NCI-H2196 (cell line): ENCODE measurements around the gene PIGW.
A peak's percentile ranks its signal among the peaks of the same experiment; 100 is the strongest.
"Not testable (repeated sequence)": the region's sequence is repeated elsewhere in the genome, so short reads cannot be mapped to it uniquely, and the experiment has no call there.

ENCODE experiments used
- DNase-seq: peaks from one replicate; lab custom pipeline; 2025; ENCODE audit not compliant: unreplicated experiment; lab: John Stamatoyannopoulos, UW

The PIGW gene

DNA sequence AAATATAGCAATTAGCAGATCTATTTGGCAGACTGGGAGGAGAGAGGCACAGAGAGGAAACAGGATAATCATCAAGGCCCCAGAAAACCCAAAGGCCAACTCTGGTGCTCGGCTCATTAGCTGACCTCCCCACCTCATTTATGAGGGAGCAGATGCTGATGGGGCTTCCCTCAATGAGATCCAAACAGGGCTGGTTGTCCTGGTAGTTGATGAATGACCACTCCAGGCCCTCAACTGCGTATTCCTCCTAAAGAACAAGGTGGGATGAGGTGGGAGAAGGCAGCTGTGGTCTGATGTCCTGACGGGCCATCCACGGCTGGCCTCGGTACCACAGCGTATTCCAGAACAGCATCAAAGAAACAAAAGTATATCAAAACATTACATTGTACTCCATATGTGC is 27.5 kb upstream of the PIGW start:
- no peak for DNase-seq

DNA sequence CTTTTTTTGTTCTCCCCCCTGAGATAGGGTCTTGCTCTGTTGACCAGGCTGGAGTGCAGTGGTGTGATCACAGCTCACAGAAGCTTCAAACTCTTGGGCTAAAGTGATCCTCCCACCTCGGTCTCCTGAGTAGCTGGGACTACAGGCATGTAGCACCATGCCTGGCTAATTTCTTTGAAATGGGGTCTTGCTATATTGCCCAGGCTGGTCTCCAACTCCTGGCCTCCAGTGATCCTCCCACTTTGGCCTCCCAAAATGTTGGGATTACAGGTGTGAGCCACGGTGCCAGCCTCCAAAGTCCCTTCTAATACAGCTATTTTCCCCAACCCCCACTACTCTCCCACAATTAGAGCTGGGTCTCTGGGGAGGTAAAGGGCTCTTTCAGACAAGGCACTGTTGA is 26.3 kb upstream of the PIGW start:
- DNase-seq, result not testable (repeated sequence)

DNA sequence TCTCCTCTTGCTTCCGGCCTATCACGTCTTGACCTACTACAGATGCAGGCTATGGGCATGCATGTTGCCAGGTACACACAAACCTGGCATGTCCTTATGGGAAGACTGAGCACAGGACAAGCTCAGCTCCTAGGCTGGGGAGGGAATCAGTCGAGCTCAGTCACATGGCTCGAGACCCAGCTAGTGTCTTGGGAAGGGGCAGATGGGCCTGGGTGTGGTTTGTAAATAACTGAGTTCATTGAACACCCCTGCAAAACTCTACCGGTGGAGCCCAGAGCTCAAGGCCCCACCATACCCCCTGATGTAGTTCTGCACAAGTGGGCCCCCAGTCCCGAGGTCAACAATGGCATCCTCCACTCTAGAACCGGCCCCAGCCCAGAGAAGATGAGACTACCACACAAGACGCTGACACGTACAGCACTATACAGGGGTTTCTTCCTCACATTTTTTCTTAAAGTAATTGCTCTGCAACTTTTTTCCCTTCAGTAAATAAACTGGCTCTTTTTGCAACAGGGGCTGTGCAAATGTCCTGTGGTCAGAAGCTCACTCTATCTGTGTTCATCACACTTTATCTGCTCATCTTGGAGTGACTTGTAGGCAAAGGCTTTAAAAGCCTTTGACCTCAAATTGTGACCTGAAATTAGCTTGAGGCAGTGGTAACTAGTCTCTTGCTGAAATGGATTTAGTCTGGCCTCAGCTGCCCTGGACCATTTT is 25.4 kb upstream of the PIGW start:
- DNase-seq, result no peak

DNA sequence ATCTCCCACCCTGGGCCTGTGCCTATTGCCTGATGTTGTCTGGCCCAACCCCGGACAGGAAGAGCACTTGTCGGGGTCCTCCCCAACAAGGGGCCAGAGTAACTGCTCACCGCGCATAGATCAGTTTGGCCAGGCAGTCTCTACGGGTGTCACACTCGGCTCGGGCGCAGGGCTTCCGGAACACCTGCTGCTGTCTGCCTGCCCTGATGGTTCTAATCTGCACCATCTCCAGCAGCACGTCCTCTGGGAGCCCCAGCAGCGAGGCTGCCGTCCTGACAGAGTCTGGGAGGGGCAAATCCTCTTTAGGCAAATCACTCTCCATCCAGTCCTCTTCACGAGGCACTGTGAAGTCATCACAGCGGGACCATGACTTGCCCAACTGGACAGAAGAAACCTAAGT is 24.2 kb upstream of the PIGW start:
- no peak for DNase-seq

DNA sequence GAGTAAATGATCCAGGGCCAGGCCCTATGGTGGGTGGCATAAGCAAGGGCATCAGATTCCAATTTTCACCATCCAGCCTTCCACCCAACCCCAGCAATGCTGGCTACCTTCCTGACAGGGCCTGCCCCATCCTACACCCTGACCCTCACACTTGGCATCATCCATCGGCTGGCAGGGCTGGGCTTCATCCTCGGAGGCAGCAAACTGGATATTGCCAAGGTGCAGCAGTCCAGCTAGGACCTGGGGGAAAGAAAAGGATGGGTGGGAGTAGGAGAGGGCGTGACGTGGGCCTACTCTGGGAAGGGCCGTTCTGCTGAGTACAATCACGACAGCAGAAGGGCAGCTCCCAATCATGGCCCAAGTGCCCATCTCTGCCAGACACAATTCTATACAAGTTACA is 23.6 kb upstream of the PIGW start:
- no peak for DNase-seq

DNA sequence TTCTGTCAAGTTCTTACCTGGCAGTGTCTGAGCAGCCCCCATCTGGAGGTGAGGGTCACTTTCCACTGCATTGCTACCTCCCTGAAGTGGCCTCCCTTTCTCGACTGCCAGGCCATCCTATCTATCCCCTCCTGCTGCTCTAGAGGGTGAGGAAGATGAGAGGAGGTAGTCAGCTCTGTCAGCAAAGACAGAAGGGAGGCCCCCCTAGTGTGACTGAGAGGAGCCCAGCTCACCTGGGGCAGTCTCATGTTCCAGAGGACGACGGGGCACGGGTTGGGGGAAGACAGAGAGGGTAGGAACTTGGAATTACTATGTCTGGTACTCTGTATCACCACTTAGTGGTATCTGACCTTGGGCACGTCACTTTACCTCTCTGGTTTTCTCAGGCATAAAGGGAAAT is 22.1 kb upstream of the PIGW start:
- no peak for DNase-seq

DNA sequence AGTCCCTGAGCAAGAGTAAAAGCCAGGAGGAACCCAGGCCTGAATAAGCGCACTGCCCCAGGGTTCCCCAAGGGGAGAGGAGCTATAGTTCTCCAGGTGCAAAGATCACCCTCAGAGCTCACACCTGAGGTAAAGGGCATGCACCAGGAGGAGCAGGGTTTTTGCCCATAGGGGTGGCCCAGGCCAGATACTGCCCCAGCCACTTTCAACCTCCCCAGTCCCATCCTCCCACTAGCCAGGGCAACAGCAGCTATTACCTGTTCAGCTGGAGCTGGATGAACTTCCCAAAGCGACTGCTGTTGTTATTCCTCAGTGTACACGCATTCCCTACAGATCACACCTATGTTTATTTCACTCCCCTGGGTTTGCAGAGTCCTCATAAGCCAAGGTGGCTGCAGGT is 19.9 kb upstream of the PIGW start:
- no peak for DNase-seq

DNA sequence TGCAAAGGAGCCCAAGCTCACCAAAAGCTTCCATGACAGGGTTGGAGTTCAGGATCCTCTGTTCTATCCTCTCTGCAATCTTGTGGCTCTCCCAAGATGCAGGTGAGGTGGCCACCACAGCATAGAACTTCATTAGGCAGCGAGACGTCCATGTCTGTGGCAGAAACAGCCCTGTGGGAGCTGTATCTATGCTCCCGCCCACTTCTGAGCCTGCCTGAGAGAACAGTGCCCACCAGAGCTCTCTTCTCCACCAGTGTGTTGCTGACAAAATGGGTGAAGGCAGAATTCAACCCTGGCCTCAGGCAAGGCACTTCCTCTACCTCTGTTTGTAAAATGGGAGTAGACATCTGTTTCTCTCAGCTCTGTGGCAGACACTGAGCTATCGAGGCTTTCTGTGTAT is 18.9 kb upstream of the PIGW start:
- no peak for DNase-seq

DNA sequence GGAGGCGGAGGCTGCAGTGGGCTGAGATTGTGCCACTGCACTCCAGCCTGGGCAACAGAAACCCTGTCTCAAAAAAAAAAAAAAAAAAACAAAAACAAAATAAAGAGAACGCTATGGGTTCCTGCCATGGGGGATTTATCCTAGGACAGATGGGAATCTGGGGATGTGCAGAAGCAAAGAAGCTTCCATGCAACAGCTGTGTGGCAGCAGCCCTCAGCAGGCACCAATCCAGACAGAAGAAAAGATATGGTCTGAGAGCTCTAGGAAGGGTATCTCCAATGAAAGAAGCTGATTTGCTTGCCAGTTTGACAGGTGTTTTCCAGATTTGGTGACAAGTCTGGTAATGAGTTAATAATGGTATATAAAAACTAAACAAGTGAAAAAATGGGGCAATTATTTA is 11.7 kb upstream of the PIGW start:
- DNase-seq, result no peak

DNA sequence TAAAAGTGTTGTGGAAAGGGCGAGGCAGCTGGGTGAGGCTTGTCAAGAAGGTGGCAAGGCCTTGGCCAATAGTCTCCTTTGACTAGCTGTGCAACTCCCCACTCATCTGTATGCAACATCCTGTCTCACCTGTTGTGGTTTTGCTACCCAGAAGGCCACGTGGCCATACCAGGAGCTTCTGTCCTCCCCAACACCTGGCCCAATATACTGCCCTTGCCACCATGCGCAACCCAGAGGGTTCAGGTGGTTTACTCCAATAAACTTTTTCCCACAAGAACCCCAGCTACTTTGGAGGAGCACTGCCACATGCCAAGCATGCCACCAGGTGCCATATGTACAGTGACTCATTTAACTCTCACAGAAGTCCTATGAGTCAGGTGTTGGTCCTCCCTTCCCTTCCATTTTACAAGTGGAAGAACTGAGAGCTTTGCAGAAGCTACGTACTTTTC is 10.3 kb upstream of the PIGW start:
- no peak for DNase-seq

DNA sequence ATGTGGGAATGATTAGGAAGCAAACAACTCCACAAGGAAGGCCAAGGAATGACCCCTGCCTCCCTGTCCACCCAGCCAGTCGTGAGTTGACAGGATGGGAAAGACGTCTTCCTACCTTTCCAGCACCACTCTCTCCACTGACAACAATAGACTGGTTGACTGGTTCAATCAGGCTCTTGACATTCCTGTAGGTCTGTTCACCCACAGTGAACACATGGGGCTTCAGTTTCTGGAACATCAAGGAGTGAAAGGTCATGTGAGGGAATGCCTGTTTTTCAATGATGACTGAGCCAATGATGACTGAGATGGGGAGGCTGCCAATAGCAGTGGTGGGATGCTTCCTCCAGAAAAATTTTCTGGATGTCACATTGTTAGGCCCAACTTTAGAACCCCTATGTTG is 9.7 kb upstream of the PIGW start:
- DNase-seq, result no peak

DNA sequence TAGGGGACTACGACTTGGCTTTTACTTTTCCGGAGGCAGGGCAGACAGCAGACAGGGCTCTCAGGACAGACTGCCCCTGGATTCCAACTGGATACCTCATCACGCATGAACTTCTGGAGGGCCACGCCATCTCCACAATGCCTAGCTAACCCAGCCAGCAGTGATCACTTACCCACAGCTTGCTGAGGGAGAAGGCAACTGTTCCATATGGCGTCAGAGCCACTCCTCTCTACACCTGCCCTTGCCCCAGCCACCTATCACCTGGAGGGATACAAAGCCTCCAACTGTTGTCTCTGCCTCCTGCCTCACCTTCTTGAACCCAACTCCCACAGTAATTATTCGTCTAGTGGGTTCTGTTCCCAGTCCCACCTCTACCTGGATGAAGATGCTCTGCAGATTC is 8.9 kb upstream of the PIGW start:
- no peak for DNase-seq

DNA sequence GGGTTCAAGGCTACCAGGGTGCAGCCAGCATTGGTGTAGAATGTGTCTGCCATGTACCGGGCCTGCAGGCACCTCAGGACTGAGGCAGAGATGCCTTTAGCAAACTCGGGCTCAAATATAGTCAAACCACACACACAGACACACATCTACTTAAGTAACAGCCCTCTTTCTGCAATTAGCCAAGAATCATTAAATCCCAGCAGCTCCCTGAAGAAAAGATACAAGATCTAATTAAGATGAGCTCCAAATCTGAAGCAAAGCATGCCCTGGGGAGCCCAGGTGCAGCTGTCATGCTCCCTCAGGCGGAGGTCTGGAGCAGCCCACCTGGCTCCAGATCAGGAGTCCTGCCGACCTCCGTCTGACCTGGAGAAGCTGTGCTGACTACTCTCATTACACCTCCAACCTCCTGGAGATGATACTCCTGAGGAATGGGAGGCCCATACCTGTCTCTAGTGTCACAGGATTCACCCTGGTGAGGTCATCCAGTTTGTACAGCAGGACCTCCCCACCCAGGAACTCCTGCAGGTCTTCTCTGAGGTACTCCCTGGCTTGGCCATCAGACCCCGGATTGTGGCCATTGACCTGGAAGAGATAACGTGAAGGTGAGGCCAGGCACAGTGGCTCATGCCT is 7.1 kb upstream of the PIGW start:
- DNase-seq, result no peak

DNA sequence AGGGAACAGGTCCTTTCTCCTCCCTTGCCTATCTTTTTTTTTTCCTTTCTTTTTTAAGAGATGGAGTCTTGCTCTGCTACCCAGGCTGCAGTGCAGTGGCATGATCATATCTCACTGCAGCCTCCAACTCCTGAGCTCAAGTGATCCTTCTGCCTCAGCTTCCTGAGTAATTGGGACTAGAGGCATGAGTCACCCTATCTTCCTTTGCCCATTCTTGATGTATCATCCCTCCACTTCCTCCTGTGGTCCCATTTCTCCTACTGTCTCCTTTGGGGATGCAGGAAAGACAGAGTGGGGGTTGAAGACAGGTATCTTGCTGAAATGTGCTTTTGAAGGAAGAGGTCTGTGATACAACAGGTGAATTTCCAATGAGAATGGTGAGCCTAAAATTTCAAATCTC is 5.7 kb upstream of the PIGW start:
- DNase-seq, result no peak

DNA sequence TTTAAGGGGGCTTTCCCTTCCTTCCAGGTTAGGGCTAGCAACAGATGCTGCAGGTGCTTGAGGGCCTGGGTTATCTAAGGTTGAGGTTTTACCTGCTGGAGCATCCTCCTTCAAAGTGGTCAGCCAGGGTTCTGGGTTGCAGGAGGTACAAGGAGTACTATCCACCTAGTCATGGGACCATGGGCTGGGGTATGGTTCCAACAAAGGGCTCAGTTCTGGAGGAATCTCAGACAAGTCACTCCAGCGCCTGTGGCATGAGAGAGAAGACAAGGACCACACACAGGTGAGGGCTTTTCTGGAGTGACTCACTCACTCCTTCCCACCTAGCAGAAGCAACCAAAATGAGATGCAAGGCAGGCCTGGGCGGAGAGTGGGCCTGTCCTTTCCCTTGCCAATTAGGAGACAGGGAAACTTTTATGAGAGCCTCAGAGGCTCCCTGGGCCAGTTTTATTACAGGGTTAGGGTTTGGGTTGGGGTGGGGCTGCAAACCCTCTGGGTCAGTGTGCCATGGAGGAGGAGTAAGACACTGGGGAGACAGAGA is 2.3 kb upstream of the PIGW start:
- DNase-seq, result no peak

DNA sequence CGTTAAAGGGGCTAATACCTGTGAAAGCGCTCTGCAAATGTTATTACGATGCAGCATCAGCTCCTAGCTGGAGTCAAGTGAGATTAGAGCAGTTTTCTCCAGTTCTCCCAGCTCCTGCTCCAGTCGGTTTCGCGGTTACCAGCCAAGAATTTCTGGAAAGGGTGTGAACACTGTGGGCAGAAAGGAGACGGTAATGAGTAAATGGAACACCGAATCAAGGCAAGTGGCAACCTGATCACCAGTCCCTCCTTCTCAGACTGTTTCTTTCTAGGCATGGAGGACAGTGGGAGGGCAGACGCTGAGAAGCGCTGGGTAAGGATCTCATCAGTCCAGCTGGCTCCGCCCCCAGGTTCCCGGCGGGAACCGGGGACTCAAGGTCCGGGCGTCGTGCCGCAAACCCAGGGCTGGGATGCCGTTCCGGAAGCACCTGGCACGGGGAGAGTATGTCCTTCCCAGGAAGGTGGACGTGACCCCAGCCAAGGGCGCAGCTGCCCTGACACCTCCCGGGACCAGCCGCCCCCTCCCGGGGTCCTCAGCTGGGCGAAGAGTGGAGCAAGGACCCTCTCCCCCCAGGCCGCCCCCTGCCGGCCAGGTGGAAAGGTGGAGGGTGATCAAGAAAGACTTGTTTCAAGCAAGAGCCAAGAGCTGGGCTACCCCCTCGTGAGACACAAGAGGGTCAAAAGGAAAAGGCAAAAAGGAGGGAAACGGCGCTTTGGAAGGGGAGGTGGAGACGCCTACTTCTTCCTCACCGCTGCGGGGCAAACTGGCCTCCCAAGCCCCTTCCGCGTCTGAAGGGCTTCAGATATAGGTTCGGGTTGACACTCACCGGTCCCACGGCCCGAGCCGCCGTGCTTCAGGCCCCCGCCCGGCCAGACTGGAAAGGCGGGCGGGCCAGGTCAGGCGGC is 600 bp upstream of the PIGW start:
- DNase-seq, result peak; percentile 79

DNA sequence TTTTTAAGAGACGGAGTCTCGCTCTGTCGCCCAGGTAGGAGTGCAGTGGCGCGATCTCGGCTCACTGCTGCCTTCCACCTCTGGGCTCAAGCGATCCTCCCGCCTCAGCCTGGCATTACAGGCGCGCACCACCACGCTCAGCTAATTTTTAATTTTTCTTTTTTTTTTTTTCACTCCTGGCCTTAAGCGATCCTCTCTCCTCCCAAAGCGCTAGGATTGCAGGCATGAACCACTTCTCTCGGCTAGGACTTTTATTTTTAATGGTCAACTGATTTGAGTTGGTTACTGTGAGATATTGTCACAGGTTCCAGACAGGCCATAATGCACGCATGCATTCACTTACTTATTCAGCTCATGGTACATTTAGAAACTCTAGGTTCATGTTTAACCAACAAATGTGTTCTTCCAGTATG is 888 bp downstream of the PIGW start:
- no peak for DNase-seq

DNA sequence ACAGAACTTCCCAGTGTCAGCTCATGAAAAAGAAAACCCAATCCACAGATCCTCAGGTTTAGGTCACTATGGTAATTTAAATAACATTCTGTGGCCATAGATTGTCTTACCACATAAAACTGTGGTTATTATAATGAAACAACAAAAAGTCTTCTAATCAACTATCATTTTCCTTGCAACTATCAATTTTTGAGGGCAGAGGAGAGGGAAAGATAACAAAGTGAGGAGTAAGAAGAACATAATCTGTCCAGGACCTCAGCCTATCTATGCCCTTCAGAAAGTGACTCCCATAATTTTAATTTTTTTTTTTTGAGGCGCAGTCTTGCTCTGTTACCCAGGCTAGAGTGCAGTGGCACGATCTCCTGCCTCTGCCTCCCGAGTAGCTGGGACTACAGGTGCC is 5.9 kb downstream of the PIGW start:
- no peak for DNase-seq

DNA sequence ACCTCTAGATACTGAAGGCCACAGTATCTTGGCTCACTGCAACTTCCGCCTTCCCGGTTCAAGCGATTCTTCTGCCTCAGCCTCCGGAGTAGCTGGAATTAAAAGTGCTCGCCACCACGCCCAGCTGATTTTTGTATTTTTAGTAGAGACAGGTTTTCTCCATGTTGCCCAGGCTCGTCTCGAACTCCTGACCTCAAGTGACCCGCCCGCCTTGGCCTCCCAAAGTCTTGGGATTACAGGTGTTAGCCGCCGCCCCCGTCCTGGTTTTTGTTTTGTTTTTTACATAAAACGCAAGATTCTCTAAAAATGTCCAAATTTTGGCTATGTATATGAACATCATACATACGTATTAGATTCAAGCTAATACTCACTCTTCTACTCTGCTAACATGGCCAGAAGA is 8.0 kb downstream of the PIGW start:
- no peak for DNase-seq

DNA sequence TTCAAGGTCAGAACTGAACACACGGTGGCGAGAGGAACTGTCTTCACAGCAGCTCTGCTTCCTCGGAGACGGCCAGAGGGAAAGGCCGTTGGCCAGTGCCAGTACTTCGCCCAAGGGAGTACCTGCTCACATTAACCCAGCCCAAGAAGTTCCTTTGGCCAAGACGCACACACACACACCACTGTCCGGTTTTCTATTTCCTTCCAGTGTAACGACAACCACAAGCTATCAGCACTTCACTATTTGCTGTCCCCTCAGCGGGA is 9.2 kb downstream of the PIGW start:
- DNase-seq, result no peak

DNA sequence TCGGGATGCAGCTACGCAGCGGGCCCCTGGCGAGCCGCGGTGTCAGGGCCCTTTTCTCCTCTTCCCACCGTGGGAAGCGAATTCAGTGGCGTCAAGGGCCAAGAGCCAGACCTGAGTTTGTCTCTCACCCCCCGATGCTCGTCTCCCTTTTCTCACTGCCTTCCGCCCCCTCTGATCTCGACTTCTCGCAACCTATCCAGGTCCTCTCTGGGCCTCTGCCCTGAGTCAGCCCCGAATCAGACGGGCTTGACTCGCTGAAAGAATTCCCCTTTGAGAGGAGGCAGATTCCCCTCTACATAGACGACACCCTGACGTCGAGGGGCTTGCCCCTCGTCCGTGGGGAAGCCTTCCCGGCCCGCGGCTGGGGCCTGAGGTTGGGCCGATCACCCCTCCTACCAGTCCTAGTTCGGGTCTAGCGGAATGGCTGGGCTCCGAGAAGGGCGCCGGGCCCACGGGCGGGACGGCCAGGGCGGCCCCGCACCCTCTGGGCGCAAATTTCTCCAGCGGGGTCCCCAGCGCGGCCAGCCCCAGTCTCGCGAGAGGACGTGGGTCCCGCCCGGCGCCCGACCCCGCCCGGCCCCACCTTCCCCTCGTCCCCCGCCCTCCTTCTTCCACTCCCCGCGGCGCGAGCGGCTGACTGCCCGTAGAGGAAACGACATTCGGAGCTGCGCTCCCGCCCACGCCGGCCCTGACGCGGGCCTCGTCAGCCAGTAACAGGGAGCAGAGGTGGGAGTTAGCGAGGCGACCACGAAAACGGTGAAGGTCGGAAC is 9.7 kb downstream of the PIGW start, which contains the start of gene GGNBP2:
Gene GGNBP2, plus strand, starts transcription at position 613 of the 770 bp plus-strand sequence. CDS start 806 bp downstream, outside the sequence.
- peak; percentile 81 for DNase-seq
